Measurements from ENCODE around the gene PROSER2. TPM values are rescaled to one million over a fixed set of nuclear protein-coding genes. Genes with fewer than 3 reads are reported as not detected.

The PROSER2 gene
- total RNA-seq, 1 experiment from 2014 or later, result 10.6 TPM

GRCh38 chr10:11787846-11788245 lies 35.3 kb upstream of the PROSER2 start:
- H3K27ac Mint-ChIP-seq, result peak overlapping the region in 2 of 3 experiments; percentile 65 to 75; a peak in 2 of 7 replicates
- Histone ChIP-seq H2AK5ac (ENCODE audit: insufficient read length, low read length) (no peak overlapping the region), H4K20me1 (ENCODE audit: control insufficient read depth, insufficient read depth, insufficient read length) (no peaks in the 10 kb centered on the region), H2BK5ac (ENCODE audit: insufficient read length, low read length) (no peak overlapping the region), H2BK120ac (ENCODE audit: low read depth, low read length, poor library complexity, severe bottlenecking) (no peak overlapping the region), H3K79me2 (ENCODE audit: insufficient read depth, low read length) (no peaks in the 10 kb centered on the region), H3K56ac (ENCODE audit: insufficient read length, low read depth, low read length) (no peak overlapping the region), H3K23me2 (ENCODE audit: insufficient read length, low read depth, low read length, poor library complexity, severe bottlenecking) (no peaks in the 10 kb centered on the region), H2AFZ (ENCODE audit: low read length) (no peak overlapping the region), H3K27ac (ENCODE audit: insufficient read length, low read depth, low read length) (no peak overlapping the region), H3K4me1 (ENCODE audit: insufficient read depth, low read length) (no peaks in the 10 kb centered on the region), H2BK20ac (ENCODE audit: low read depth, low read length, poor library complexity, severe bottlenecking) (no peak overlapping the region), H3K23ac (ENCODE audit: insufficient read length, low read depth, low read length) (no peak overlapping the region), H3K9me3 (ENCODE audit: control insufficient read depth, low read depth, low read length) (no peaks in the 10 kb centered on the region), H3K18ac (ENCODE audit: insufficient read length, low read depth, low read length) (no peak overlapping the region), H2BK15ac (ENCODE audit: low read depth, low read length) (no peak overlapping the region), H3K4me2 (ENCODE audit: insufficient read depth, insufficient read length, low read length) (no peak overlapping the region), H2BK12ac (ENCODE audit: insufficient read length, low read depth, low read length) (no peak overlapping the region), H3K79me1 (ENCODE audit: insufficient read depth, low read depth, low read length, poor library complexity, severe bottlenecking) (no peaks in the 10 kb centered on the region), H4K5ac (ENCODE audit: insufficient read length, low read depth, low read length) (no peak overlapping the region), H3K4ac (ENCODE audit: low read depth, low read length) (no peak overlapping the region), H4K91ac (ENCODE audit: insufficient read length, low read depth, low read length) (no peak overlapping the region), H3K27me3 (ENCODE audit: insufficient read depth, low read length) (no peaks in the 10 kb centered on the region), H3K14ac (ENCODE audit: insufficient read depth, low read length) (no peak overlapping the region; the same call in 1 of the 2 replicates), H3K9ac (ENCODE audit: extremely low read depth, insufficient read length, low read length) (no peak overlapping the region), H3T11ph (ENCODE audit: low read length) (no peak overlapping the region), H4K8ac (replicated peaks; ENCODE audit: insufficient read length, low read depth, low read length) (no peak overlapping the region)
- H3K4me3 Mint-ChIP-seq, result no peak overlapping the region
- no CpG with 5 or more reads among the region's 10 CpGs for WGBS (ENCODE audit: extremely low coverage, insufficient read length, low lambda C conversion rate)
- no peaks in the 10 kb centered on the region for H3K9me3 Mint-ChIP-seq
- H3K4me1 Mint-ChIP-seq, result peaks cover 6 to 7% of the 10 kb centered on the region in 2 experiments; a peak in 2 of 4 replicates
- peaks cover 2% of the 10 kb centered on the region for H3K27me3 Mint-ChIP-seq (ENCODE audit: low read depth)
- TF ChIP-seq CTCF (conservative IDR thresholded peaks at IDR 0.05), result no peak
- no peak for DNase-seq
- H3K36me3 Mint-ChIP-seq (ENCODE audit: insufficient read depth in 1 of 3, low read depth in 3 of 3), result no peaks in the 10 kb centered on the region
